AG04449 (cell line): ENCODE data around the gene SCN3B.

Source experiments
- CTCF ChIA-PET: fragments of 350-600 bp; formaldehyde crosslinking; extraction: SDS; loops from one replicate; lab custom pipeline; 2021; ENCODE audit warnings: antibody characterized with exemption; lab: Yijun Ruan, JAX
- POLR2A ChIA-PET: fragments of 400-600, 350-600 bp; formaldehyde crosslinking; extraction: SDS; loops from one replicate; lab custom pipeline; 2020; ENCODE audit warnings: antibody characterized with exemption, inconsistent platforms; lab: Yijun Ruan, JAX
- DNase-seq: peaks from one replicate; pipeline ENCODE4 v3.0.0-alpha.2; 2010; ENCODE audit warnings: low read depth, low spot score
- H3K4me3 ChIP-seq: 2 replicates; pipeline ENCODE4 v1.5.1; 2011; ENCODE audit warnings: low read depth, mild to moderate bottlenecking, control low read depth, low read length
- CTCF ChIP-seq: IDR thresholded peaks from one replicate; pipeline ENCODE4 v1.5.1; 2011; ENCODE audit warnings: mild to moderate bottlenecking, moderate library complexity, low read length, control low read depth, inconsistent platforms; ENCODE audit not compliant: insufficient read depth; ENCODE audit errors: missing control alignments

The SCN3B gene

GRCh38 chr11:123622576-123622975 is 31.8 kb downstream of the SCN3B start:
- POLR2A ChIA-PET, result no interaction called here
- CTCF ChIA-PET, result no interaction called here
- DNase-seq, result no peak
- no peak for TF ChIP-seq CTCF
- H3K4me3 ChIP-seq, result no peak overlapping the region

DNA sequence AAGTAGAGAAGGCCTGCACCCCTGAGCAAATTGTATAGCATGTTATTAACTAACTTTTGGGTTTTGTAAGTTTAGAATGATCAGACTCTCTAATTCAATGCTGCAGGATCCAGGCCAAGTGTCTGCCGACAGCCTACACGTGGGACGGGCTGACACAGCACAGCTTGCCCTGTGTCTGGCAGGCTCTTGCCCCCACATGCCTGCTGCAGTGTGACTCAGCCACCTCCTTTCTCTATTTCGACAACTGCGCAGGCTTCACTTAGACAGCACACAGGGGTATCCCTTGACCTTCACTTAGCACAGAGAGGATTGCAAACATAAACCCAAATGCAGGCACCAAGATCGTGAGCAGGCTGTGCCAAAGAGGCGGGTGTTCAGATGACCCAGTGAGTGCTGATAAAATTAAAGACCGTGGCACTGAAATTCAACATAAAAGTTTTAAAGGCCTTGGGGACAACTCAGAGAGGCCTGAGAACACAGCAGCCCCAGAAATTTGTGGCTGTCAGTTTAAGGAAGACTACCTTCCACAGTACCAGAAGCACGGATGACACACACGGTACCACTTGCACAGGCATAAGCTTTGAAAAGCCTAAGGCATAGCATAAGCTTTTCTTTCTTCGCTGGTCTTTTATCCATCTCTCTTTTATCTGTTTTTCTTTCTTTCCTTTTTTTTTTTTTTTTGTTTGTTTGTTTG is 37.8 kb downstream of the SCN3B start:
- DNase-seq, result no peak
- POLR2A ChIA-PET, result no interaction called here
- CTCF ChIA-PET, result interaction anchor here (0.7 to 1.5 kb wide), 3 partner anchors 40 to 94 kb away, joined by 3 to 4 read pairs (median 4); no protein-coding TSS in a partner anchor
- no peak overlapping the region for H3K4me3 ChIP-seq
- TF ChIP-seq CTCF, result no peak

- CTCF ChIA-PET, result interaction anchor here (0.9 to 1.3 kb wide), 3 partner anchors 29 to 97 kb away, joined by 3 to 5 read pairs (median 4); no protein-coding TSS in a partner anchor
- TF ChIP-seq CTCF, result no peak
- no peak for DNase-seq
- H3K4me3 ChIP-seq, result no peak overlapping the region
- POLR2A ChIA-PET, result no interaction called here
These were observed 42.7 kb downstream of the SCN3B start for GRCh38 chr11:123611698-123612097.

DNA sequence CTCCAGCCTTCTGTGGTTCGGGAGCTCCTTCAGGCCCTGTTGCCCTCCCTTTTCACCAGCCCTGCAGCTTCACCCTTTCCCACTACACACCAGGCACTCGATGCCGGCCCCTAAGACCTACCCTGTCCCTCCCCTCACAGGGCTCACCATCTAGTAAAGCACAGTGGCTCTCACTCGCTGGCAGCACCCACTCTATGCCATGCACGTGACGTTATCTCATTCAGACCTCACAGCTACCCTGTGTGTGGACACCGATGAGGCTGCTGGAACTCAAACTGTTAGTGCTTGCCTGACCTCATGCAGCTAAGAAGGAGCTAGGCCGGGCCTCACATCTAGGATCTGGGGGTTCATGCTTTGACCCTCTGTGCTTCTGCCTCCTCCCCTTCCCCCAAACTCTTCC is 45.5 kb downstream of the SCN3B start:
- ChIA-PET CTCF (interaction anchor here (1.3 kb wide), 1 partner anchor 32 kb away, joined by 5 read pairs; no protein-coding TSS in a partner anchor), POLR2A (no interaction called here)
- H3K4me3 ChIP-seq, result no peak overlapping the region
- TF ChIP-seq CTCF, result no peak
- DNase-seq, result no peak

DNA sequence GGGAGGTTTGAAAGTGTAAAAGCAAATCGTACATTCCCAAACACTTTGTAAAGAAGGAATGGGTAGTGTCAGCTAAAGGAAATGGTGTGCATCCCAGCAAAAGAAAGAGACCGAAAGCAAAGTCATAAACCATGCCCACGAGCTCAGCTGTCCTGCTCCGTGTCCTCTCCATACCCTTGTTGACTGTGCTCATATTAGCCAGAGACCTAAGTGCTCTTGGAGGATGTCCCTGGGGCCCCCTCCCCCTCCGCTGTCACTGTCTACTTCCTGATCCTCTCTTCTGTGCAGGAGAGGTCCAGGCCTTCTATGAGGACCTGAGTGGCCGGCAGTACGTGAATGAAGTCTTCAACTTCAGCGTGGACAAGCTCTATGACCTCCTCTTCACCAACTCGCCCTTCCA is 46.1 kb downstream of the SCN3B start:
- DNase-seq, result no peak
- CTCF ChIA-PET, result interaction anchor here (1.3 kb wide), 1 partner anchor 32 kb away, joined by 5 read pairs; no protein-coding TSS in a partner anchor
- POLR2A ChIA-PET, result no interaction called here
- no peak overlapping the region for H3K4me3 ChIP-seq
- no peak for TF ChIP-seq CTCF

- DNase-seq, result no peak
- TF ChIP-seq CTCF, result no peak
- no peak overlapping the region for H3K4me3 ChIP-seq
- ChIA-PET CTCF (interaction anchor here (1.3 kb wide), 1 partner anchor 31 kb away, joined by 5 read pairs; no protein-coding TSS in a partner anchor), POLR2A (no interaction called here)
These were observed 46.6 kb downstream of the SCN3B start for GRCh38 chr11:123607781-123608180.
